GM03348 (cell line): ENCODE results near the gene MCM3AP.
"Not testable (repeated sequence)": the region's sequence is repeated elsewhere in the genome, so short reads cannot be mapped to it uniquely, and the experiment has no call there.

ENCODE experiments used
- DNase-seq: peaks from one replicate; pipeline ENCODE4 v3.0.0; 2012; ENCODE audit warnings: low spot score

The MCM3AP gene

DNA sequence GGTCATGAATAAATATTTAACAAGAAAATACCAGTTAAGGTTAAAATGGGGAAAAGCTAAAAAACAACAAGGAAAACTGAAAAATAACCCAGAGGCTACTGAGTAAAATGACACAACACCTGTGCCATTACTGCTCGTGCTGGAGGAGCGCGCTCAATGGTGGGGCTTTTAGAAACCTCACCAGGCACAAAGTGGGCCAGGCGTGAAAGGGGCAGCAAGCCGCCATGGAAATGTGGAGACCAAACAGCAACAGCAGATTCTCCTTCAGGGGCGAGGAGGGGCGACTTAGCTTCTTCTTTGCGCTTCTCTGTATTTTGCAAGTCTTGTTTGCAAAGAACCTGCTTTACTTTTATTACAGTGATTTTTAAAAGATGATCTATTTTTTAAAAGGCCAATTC lies 82.2 kb downstream of the MCM3AP start:
- no peak for DNase-seq

DNA sequence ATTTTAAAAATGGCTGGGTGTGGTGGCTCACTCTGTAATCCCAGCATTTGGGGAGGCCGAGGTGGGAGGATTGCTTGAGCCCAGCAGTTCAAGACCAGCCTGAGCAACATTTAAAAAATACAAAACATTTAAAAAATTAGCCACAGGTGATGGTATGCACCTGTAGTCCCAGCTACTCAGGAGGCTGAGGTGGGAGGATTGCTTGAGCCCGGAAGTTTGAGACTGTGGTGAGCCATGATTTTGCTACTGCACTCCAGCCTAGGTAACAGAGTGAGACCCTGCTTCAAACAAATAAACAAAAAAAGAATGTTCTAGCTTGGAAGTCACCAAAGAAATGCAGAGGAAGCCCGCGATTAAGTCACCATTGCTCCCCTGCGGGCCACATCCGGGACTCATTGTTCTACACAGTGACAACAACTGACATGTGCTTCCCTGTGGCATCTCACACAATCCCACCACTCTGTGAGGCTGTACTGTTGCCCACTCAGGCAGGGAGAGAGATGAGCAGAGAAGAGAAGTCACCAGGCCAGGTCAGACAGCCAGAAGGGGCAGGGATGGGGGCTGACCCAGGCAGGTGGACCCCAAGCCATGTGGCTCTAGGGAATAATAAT lies 82.7 kb downstream of the MCM3AP start:
- no peak for DNase-seq

DNA sequence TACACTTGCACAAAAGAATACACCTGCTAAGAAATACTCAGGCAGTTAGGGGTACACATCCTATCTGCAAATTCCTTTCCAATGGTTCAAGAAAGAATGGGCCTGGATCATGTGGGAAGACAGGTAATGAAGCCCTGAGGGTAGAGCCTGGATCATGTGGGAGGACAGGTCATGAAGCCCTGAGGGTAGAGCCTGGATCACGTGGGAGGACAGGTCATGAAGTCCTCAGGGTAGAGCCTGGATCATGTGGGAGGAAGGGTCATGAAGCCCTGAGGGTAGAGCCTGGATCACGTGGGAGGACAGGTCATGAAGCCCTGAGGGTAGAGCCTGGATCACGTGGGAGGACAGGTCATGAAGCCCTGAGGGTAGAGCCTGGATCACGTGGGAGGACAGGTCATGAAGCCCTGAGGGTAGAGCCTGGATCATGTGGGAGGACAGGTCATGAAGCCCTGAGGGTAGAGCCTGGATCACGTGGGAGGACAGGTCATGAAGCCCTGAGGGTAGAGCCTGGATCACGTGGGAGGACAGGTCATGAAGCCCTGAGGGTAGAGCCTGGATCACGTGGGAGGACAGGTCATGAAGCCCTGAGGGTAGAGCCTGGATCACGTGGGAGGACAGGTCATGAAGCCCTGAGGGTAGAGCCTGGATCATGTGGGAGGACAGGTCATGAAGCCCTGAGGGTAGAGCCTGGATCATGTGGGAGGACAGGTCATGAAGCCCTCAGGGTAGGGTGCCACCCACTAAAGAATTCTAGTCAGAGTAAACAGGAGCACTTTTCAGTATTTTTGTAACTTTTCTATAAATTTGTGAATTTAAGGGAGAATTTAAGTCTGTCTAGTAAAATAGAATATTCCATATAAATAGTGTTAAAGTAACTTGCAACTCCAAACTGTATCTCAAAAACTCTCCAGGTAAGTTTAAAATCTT lies 84.3 kb downstream of the MCM3AP start:
- DNase-seq, result not testable (repeated sequence)

DNA sequence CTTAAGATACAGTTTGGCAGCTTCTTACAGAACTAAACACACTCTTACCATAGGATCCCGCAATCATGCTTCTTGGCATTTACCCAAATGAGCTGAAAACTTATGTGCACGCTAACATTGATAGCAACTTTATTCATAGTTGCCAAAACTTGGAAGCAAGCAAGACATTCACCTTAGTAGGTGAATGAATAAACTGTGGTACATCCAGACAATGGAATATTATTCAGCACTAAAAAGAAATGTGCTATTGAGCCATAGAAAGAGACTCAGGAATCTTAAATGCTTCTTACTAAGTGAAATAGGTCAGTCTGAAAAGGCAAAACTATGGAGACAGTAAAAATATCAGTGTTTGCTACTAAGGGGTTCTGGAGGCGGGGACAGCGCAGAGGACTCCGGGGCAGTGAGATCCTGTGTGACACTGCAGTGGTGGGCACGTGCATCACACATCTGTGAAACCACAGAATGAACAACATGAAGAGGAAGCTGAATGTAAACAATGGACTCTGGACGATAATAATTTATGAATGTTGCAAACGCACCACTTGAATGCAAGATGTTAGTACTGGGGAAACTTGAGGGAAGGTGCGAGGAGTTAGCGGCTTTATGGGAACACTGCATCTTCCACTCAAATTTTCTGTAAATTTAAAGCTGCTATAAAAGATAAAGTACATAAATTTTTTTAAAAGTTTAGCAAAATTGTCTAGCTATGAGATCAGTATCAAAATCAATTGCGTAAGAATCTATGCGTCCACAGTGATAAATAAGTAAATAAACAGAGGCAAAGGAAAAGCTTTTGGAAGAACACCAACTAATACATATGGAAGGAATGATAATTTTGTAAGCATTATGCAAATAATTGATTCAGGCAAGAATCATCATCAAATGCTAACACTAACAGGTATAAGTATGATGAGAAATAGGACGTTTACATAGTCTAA lies 85.7 kb downstream of the MCM3AP start:
- DNase-seq, result no peak

DNA sequence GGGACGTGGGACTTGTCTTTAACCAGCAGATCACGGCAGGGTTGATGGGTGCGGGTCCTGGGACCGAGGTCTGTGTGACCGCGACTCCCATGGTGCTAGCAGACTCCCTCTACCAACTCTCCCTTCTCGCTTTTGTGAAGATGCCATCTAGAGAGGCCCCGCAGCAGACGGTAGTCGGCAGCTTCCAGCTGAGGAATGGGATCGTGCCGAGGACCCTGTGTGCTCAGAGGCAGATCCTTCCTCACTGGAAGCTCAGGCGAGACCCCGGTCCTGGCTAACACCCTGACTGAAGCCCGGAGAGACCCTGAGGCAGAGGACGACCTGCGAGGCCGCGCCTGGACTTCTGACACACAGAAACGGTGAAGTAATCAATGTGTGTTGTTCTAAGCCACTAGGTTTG lies 88.7 kb downstream of the MCM3AP start:
- DNase-seq, result no peak

DNA sequence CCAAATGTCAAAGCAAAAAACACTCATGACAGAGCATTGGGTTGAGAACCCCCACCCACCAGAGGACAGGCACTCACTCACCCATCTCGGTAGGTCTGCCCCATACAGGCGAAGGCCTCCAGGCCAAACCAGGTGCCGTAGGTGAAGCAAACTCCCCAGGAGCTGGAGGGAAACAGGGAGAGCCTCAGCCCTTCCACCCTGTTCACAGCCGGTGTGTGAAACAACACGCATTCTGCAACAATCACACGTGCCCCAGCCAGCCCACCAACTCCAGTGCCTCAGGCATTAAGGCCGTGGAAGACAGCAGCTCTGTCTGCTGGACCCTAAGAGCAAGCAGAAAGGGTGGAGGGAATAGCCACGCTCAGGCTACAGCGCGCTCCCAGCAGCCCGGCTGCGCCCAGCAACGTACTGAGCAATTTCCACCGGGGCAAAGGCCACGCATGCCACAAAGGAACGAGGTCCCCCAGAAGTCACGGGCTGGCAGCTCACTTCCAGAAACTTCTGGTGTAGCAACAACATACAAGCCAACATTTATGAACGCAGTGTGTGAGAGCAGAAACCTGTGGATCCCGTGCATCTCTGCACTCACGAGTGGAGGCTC lies 89.7 kb downstream of the MCM3AP start:
- no peak for DNase-seq

DNA sequence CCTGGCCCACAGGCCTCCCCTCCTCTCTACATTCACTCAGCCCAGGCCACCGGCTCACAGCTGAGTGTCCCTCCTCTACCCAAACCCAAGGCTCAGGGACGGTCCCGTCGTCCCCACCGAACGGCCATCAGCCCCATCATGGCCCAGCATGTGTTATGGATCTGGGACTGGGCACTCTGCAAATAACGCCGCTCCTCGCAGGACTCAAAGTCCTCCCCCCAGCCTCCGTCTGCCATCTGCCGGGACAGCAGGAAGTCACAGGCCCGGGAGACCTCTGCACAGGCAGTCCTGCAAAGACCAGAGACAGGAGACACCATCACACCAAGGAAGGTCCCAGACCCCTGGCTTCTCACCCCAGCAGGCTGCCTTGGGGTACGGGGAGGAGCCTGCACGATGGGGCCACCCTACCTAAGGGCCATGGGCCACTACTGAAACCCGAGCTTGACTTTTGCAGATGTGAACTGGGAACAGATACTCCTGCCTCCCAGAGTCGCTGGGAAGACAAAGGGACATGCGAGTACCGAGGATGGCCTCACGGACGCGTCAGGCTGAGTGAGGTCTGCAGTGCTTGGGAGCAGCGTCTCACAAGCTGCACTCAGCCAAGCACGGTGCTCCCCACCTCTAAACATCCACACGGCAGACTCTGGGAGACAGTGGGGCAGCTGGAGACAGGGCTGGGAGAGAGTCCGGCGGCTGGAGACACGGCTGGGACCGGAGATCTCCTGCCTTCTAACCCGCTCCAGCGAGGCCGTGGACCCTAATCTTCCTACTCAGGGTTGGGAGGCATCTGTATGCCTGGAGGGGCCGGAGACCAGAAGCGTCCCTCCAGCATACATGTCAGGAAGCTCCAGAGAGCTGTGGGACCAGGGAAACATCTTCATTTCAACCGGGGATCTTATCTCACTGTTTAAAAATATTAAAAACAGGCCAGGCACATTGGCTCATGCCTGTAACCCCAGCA lies 90.8 kb downstream of the MCM3AP start:
- no peak for DNase-seq

DNA sequence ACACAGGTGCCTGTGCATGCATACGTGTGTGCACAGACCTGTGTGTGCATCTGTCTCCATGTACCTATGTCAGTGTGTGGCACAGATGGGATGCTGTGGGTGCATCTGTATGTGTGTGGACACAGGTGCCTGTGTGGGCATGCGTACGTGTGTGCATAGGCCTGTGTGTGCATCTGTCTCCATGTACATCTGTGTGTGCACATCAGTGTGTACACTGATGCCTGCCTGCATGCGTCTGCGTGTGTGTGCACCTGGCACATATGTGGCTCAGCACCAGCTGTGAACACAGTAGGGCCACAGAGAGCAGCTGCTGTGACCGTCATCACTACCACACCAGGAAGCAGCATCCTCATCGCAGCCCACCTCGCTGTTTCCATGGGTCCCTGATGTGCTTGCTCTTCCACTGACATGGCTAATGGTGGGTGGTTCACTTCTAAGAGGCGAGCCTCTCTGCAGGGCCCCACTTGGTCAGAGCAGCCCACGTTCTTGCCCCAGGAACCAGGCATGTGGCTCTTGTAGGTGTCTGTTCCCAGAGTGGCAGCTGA lies 91.5 kb downstream of the MCM3AP start:
- DNase-seq, result no peak

DNA sequence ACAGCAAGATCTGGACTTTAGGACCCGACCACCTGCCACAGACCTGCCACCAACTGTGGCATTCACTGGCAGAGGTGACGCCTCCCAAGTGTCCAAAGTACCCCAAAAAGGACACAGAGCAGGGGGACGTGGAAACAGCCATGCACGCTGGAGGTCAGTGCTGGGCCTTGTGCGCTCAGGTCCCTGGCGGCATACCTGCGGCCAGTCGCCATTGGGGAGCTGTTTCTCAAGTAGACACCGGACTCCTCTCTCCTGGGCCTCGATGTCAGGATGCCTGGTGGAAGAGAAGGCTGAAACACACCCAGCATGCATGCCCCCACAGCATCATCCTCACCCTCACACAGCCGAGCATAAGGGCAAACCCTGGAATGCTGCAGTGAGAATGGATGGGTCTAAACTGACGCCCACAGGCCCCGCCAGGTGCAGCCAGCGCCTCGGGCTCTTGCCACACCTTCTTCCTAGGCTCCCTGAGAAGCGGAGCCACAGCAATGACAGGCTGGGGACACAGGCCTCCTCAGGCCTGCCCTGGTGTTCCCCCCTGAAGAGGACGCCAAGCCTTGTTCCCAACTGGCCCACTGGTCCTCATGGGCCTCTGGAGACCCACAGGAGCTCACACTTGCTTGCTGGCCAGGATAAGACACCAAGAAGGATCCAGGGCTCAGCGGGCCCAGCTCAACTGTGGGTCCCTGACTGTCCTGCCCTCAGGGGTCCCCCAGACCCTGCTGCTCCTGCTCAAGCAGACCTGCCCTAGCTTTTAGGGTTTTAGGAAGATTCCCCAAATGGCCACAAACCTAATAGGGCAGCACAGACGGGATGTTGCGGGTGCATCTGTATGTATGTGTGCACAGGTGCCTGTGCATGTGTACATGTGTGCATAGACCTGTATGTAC lies 93.5 kb downstream of the MCM3AP start:
- no peak for DNase-seq

DNA sequence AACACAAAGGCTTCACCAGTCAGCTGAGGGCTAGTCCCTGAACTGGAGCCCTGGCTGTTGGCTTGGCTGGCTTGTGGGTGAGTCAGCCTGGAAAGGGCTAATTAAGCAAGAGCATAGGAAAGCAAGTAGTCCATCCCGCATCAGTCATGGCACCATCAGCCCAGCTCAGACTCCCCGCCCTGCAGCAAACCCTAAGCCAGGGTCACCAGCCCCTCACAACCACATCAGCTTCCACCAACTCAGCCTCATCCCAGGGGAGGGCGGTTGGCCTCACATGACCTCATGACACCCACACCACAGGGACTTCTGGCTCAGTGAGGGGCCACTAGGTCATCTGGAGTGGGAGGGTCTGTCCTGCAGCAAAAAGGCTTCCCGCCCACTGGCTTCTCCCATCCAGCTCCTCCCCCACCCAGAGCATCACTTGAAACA lies 94.1 kb downstream of the MCM3AP start:
- DNase-seq, result peak; percentile 91

DNA sequence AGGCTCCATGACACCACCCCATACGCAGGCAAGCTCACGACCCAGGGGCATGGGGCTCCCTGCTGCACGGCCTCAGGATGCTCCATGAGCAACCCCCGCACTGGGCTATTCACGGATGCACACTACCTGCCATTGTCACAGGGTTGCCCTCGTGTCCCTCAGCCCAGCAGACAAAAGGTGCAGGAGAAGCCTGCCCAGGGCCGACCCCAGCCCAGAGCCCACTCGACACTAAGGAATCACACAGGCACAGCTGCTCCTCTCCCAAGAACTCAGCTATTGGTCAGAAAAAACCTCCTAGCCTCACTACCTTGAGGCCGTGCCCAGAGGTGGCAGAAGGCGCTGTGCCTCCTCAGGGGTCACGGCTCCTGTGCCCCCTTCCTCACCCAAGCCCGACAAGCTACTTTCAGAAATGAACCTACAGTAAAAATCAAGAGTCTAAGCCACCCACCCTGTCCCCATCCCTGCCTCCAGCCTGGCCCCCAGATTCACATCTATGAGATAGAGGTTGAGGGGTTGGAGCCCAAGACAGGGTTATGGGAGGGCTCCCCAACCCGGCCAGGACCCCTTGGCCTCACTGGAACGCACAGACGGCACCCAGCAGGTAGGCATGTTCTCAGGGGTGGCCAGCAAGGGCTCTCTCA lies 94.8 kb downstream of the MCM3AP start:
- DNase-seq, result no peak

DNA sequence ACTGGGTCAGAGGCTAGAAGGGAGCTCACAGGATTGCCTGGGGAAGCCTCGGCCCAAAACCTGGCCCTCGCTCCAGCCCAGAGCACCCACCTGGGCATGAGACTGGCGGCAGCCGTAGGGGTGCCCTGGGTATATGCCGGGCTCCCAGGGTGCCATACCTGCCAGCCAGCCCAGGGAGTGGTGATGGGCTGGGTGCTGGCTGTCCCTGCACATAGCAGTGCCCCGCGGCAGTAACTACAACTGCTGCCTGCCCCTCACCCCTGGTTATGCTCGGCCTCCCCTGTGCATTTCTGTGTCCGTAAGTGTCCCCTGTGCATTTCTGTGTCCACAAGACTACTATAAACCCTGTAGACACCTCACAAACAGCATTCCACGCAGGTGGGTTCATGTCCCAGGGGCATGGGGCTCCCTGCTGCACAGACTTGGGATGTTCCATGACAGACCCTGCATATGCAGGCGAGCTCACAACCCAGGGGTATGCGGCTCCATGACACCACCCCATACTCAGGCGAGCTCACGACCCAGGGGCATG lies 95.4 kb downstream of the MCM3AP start:
- DNase-seq, result no peak

DNA sequence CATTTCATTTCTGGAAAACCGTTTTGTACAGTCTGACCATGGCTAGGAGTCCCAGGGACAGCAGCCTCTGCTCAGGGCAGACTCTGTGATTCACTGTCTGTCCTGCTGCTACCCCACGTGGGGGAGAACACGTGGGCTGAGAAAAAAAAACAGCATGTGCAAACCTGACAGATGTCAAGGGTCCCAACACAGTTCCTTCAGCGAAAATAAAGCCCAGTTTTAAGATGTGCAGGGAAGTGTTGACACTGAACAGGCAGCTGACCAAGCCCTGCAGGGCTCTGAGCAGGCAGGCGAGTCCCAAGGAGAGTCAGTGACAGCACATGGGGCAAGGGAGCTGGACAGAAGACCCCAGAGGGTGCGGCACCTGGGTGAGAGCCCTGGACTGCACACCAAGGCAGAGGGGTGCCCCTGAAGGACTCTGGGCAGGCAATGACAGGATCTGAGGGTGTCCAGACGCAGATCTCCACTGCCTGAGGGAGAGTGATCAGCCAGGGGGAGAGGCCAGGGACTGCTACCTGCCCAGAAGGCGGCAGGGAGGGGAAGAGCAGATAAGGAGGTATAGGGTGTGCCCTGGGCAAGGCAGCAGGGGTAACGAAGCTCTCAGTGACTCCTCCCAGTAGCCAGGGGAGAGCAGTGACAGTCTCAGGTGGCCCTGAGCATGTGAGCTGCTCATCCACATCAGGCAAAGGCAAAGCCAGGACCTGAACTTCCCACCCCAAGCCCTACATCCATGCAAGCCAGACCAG lies 96.0 kb downstream of the MCM3AP start:
- peak; percentile 68 for DNase-seq

DNA sequence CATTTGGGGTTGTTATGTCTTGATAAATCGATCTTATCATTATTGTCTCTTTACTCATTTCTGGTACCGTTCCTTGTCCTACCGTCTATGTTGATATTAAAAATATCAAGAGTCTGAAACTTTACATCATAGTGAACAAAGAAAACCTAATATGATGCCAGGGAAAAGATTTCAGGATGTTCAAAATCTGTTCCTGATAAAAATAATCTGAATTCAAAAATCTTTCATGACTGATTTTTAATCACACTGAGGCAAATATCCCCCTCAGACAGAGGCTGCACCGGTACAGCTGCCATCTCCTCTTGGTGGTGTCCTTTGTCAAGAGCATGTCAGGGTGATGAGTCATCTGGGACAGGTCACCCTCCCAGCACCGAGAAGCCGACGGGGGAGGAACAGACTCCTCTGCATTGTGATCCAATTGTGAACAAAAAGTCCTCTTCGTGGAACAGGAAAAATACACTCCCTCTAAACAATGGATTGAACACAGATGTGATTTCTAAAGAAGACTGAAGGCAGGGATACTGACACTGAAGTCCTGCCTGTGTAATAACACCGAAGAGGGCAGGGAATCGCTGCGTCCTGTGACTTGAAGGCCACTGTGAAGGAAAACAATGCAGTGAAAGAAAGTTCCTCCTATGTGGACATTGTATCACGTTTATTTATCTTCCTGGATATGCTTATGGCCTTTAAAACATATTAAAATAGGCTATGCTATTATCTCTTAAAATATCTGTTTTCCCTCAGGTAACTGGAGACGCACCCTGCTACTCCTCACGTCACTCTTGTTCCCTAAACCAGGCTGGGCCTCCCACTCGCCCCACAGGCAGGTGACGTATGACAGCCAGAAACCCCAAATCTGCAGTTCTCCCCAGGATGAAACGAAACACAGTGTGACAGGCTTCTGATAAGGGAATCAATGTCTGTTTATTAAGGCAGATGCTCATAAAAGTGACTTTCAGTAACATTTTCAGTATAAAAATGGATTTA lies 96.9 kb downstream of the MCM3AP start:
- peak; percentile 59 for DNase-seq

DNA sequence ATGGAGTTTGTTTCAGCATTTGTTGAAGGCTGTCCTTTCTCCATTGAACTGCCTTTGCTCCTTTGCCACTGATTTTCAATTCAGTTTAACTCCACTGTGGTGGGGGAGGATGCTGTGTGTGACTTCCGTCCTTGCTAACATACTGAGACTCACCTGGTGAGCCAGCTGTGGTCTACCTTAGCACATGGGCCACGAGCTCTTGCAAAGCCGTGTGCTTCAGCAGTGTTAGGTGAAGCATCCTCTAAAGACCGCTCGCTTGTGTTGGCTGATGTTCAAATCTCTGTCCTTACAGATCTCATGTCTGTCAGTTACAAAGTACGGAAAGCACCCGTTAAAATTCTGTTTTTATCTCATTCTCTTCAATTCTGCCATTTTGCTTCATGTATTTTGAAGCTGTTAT lies 97.6 kb downstream of the MCM3AP start:
- DNase-seq, result no peak

DNA sequence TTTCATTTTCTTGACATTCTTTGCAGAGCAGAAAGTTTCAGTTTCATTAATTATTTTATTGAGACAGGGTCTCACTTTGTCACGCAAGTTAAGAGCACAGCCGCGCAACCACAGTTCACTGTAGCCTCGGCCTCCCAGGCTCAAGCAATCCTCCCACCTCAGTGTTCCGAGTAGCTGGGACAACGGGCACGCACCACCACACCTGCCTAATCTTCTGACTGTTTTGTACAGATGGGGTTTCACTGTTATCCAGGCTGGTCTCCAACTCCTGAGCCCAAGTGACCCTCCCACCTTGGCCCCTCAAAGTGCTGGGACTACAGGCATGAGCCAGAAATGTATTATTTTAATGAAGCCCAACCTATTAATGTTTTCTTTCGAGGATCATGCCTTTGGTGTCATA lies 98.2 kb downstream of the MCM3AP start:
- no peak for DNase-seq

DNA sequence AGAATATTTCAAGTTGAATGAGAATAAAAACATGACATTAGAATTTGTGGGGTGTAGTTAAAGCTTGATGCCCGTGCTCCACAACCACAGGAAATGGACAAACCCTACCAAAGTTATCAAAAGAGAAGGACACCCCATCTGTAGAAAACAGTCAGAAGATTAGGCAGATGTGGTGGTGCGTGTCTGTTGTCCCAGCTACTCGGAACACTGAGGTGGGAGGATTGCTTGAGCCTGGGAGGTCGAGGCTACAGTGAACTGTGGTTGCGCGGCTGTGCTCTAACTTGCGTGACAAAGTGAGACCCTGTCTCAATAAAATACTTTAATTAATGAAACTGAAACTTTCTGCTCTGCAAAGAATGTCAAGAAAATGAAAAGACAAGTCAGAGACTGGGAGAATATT lies 99.7 kb downstream of the MCM3AP start:
- no peak for DNase-seq
